OCI-M2 (cell line): ENCODE results near the gene TRIP6.

Experiments
- DNase-seq: peaks from one replicate; lab custom pipeline; 2025; ENCODE audit not compliant: unreplicated experiment; lab: John Stamatoyannopoulos, UW

The TRIP6 gene, protein sequence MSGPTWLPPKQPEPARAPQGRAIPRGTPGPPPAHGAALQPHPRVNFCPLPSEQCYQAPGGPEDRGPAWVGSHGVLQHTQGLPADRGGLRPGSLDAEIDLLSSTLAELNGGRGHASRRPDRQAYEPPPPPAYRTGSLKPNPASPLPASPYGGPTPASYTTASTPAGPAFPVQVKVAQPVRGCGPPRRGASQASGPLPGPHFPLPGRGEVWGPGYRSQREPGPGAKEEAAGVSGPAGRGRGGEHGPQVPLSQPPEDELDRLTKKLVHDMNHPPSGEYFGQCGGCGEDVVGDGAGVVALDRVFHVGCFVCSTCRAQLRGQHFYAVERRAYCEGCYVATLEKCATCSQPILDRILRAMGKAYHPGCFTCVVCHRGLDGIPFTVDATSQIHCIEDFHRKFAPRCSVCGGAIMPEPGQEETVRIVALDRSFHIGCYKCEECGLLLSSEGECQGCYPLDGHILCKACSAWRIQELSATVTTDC

DNA sequence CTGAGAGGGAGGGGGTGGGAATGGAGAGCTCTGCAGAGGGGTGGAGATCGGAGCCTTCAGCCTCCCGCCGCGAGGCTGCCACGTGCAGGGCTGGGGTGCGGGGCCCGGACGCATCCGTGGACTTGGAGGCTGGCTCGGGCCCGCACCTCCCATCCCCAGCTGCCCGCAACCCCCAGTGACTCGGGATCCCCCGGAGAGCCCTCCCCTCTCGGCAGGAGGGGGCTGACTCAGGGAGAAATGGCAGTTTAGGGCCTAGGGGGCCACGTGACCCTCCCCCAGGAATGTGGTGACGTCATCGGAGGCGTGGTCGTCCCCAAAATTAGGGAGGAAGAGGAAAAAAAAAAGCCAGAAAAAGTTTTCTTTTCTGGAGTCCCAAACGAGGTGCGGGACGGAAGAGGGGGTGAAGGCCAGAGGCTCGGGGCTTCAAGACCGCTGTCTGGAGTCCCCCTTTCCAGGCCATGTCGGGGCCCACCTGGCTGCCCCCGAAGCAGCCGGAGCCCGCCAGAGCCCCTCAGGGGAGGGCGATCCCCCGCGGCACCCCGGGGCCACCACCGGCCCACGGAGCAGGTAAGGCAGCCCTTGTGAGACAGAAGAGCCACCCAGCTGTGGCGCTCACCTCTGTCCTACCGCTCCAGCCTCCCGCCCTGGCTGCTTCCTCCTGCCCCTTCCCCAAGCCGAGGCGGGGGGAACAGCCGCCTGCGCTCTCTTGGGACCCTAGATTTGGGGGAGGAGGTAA lies at the start of gene TRIP6:
TRIP6 (plus strand) TSS at position 348 of the 736 bp plus-strand sequence; CDS start at position 459, 111 bp downstream.
- peak; percentile 34 for DNase-seq

DNA sequence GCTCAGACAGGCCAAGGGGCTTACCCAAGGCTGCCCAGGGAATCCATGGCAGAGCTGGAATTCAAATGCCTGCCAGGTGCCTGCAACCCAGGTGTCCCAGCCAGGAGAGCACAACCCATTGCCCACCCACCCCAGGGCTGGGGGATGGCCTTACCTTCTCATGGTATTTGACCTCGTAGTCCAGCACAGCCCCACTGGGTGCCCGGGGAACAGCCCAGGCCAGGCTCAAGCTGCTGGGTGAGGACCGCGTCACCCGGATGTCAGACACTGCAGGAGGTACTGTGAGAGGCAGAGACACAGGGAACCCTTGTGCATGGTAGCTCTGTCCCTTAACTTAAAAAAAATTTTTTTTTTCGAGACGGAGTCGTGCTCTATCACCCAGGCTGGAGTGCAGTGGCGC lies 48.8 kb upstream of the TRIP6 start:
- DNase-seq = no peak

GRCh38 chr7:100818825-100819224 lies 48.4 kb upstream of the TRIP6 start:
- DNase-seq = no peak

- DNase-seq = no peak
Observed at GRCh38 chr7:100819586-100819985, 47.6 kb upstream of the TRIP6 start.

DNA sequence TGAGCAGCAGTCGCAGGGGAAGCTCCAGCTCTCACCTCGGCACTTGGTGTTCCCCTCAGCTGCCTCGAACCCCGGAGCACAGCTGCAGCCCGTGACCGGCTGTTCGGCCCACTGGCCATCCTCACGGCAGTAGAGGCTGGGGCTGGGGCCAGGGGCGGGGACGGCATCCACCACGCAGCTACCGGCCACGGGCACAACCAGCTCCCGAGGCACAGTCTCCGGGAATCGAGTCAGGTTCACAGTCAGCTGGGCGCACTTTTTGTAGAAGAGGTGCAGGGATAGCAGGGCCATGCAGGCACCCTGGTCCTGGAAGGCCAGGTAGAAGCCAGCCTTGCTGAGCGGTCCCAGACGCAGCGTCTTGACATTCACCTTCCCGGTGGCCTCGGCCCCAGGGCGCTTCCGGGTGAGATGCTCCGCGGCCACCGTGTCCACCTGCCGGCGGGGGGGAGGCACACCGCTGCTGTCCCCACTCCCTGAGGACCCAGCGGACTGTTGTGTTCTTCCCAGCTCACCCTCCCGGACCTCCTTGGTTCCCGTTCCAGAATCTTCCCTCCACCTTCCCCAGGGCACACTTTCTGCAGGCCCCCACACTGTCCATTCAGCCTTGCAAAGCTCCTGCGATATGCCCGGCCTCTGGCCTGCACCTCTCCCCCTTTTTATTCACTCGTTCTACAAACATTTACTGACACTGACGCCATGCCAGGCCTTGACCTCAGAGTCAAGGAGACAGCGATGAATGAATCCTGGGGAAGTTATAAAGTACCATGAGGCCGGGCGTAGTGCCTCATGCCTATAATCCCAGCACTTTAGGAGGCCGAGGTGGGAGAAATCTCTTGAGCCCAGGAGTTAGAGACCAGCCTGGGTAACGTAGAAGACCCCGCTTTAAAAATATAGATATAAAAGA lies 44.7 kb upstream of the TRIP6 start:
- DNase-seq = no peak

DNA sequence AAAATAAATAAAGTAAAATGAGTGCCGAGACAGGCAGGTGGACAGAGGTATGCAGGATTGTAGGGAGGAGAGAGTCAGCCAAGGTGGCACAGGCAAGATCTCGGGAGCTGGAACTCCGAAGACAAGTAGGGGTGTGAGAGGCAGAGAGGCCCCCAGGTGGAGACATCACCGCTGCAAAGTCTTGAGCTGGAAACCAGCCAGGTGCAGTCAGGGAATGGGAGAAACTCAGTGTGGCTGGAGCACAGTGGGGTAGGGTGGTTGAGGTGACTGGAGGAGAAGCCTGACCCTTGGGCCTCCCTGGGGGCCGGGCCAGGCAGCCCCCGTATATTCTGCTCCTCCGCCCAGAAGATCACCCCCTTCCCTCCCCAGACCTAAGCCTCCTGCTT lies 44.1 kb upstream of the TRIP6 start:
- DNase-seq = no peak

GRCh38 chr7:100823534-100823933 lies 43.7 kb upstream of the TRIP6 start:
- no peak for DNase-seq

GRCh38 chr7:100824499-100825214 lies 42.5 kb upstream of the TRIP6 start:
- DNase-seq = no peak

DNA sequence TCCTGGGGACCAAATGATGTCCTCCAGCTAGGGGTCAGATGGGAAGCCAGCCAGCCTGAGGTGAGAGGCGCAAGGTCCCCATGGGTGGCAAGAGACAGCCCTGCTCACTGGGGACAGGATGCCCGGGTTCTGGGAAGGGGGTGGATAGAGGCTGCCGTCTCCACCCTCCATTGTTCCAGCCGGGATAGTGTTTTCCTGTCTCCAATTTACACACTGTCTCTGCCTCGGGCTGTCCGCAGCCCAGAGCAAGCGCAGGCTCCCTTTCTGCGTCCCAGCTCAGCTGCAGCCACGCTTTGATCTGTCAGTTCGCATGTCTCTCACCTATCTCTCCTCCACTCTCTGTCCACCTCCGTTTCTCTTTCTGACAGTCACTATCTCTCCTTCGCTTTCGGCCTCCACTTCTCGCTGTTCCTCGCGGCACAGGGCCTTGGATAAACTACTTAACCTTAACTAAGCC lies 41.9 kb upstream of the TRIP6 start:
- DNase-seq = no peak

GRCh38 chr7:100825751-100826513 lies 41.3 kb upstream of the TRIP6 start:
- no peak for DNase-seq

- no peak for DNase-seq
Observed at GRCh38 chr7:100826514-100827329, 40.5 kb upstream of the TRIP6 start.

- no peak for DNase-seq
Observed at GRCh38 chr7:100827330-100828226, 39.6 kb upstream of the TRIP6 start, which contains the start of gene EPHB4. EPHB4 (minus strand) TSS chr7:100827523; CDS start chr7:100827030, 493 bp downstream.

DNA sequence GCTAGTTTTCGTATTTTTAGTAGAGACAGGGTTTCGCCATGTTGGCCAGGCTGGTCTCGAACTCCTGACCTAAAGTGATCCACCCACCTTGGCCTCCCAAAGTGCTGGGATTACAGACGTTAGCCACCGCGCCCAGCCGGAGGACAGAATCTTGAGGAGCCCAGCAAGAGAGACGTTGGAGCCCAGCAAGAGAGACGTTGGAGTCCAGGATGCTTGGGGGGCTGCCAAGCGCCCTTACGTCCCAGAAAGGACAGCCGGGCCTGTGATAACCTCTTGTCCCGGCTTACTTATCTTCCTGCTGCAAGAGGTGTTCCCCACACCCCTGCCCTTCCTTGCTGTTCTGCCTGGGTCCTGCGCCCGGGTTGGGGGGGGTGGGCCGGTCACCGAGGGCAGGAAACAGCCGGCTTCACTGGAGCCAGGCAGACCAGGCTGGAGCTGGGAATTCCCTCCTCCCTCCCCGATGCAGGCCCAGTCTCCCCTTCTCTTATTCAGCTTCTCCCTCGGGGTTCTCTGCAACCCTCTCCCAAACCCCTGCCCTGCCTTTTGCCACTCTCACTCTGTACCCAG lies 38.0 kb upstream of the TRIP6 start:
- DNase-seq = no peak

DNA sequence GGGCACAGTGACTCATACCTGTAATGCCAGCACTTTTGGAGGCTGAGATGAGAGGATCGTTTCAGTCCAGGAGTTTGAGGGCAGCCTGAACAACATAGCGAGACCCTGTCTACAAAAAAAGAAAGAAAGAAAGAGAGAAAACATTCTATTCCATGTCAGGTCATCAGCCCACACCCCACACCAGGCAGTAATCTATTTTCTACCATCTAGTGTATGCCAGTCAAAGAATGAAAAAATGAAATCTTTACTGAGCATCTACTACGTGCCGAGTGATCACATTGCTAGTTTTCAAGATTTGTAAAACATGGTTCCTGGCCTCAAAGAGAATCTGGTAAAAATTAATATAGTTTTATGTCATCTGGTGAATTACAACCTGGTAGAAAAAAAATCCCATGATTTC lies 36.8 kb upstream of the TRIP6 start:
- DNase-seq = no peak

- no peak for DNase-seq
Observed at GRCh38 chr7:100832281-100832633, 34.9 kb upstream of the TRIP6 start.

DNA sequence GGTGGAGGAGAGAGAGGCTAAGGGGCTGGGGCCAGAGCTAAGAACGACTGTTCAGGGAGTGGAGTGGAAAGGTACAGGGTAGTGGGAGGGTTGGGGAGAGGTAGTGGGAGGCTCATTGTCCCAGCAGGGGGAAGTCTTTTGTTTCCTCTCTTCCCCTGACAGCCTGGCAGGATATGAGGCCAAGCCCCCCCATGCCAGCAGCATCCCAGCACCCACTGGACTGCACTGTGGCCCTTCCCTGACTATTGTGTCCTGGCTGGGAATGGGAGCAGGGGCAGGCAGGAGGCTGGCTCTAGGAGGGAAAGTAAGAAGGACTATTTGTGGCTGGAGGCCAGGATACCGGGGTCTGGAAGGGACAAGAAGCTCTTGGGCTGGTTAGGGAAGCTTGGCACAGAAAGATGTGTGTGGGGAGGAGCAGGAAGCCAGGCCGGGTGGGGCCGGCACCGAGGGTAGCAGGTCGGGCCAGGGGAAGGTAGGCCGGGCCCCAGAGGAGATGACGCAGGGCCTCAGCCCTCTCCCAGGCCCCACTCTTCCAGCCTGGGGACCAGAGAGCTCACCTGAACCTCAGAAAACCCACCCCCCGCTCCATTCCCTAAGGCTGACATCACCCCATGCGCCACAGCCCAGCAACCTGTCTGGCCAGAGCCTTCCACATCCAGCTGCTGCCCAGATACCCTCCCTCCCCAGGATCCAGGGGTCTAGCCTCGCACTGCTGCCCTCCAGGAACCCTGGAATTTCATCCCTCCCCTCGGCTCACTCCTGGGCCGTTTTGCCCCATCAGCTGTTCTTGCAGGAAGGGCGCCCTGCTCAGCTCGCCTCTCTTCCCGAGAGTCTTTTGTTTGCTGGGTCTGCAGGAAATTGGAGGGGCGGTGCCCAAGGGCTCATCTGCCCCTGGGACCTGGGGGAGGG lies 31.0 kb upstream of the TRIP6 start:
- DNase-seq = no peak

DNA sequence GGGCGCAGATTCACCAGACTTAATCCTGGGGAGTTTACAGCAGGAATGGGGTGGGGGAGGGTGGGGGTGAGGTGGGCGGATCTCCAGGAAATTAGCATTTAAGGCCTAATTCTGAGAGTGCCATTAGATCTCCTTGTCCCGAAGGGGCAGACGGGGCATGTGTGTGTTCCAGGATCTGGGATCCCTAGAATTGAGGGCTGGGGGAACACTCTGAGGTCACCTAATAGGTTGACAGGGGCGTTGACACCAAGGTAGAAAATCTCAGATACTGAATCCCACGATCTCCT lies 30.4 kb upstream of the TRIP6 start:
- DNase-seq = no peak
